Measurements from ENCODE around the gene GBP3.
"Not testable (repeated sequence)": the region's sequence is repeated elsewhere in the genome, so short reads cannot be mapped to it uniquely, and the experiment has no call there.

GBP3 gene

DNA sequence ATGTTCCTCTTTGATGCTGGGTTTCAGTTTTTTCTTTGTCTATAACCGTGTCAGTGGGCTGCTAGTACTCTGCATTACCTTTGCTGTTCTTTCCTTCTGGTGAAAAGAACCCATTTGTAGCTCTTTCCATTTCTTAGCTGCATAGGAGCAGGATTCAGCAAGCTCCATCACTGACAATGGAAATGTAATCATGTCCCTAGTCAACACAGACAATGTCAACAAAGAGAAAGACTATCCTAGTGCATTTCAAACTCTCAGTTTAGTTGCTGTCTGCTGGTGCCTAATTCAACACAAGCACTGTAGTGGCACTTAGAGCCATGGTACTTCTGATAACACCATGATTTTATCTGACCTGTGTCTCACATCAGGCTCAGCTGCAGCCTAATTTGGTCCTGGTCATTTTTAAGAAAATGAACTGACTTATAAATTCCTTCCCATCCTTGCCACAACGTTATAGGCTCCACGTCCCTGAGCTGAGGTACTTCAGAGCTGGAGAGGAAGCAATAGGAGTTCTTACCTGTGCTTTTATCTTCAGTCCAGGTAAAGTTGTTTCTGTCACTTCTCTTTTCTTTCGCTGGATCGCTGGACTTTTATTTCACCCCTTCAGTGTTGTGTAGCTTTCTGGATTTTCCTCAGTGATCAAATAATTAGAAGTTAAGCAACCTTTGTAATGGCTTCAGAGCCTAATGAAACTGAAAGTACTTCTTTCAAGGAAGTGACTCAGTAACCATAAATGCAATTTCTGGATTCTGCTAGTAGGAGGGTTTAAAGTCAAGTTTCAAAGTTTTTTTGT is at the start of gene GBP3:
Gene GBP3, minus strand, starts transcription at position 700 of the 793 bp plus-strand sequence. CDS start 2,145 bp downstream, outside the sequence.
- DNase-seq (ENCODE audit: low read depth in 2 of 3, low spot score in 2 of 3): no peak

DNA sequence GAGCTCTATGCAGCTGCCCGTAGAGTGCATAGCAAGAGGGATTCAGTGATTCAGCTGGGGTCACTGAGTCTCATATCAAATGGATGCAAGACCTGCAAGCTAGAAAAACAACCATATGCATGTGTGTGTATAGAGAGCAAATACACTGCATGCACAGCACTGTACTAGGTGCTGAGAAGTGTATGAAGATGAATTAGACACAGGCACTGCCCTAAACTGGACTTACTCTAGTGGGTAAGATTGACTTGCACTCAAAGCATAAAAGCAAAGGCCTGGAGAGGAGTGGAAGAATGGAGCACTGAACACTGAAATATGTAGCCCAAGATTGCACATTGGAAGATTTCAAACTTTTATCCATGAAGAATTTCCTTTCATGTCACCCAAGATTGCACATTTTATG is 47.8 kb upstream of the GBP3 start:
- DNase-seq (ENCODE audit: low read depth in 2 of 3, low spot score in 2 of 3): no peak

DNA sequence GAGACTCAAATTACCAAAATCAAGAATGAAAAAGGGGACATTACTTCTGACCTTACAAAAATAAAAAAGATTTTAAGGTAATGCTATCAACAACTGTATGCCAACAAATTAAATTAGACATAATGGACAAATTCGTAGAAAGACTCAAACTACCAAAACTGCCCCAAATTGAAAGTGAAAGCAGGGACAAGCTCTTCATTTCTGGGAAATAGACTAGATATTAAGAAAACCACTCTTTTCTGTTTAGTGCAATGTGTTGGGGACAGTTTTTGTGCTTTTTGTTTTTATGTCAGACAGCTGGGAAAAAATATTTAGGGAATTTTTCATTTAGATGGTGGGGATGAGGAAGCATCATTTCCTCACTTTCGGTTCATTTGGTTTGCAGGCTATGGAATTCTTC is 47.3 kb upstream of the GBP3 start:
- no peak for DNase-seq (ENCODE audit: low read depth in 2 of 3, low spot score in 2 of 3)

- no peak for DNase-seq (ENCODE audit: low read depth in 2 of 3, low spot score in 2 of 3)
Measured at GRCh38 chr1:89068291-89068690, 45.6 kb upstream of the GBP3 start.

DNA sequence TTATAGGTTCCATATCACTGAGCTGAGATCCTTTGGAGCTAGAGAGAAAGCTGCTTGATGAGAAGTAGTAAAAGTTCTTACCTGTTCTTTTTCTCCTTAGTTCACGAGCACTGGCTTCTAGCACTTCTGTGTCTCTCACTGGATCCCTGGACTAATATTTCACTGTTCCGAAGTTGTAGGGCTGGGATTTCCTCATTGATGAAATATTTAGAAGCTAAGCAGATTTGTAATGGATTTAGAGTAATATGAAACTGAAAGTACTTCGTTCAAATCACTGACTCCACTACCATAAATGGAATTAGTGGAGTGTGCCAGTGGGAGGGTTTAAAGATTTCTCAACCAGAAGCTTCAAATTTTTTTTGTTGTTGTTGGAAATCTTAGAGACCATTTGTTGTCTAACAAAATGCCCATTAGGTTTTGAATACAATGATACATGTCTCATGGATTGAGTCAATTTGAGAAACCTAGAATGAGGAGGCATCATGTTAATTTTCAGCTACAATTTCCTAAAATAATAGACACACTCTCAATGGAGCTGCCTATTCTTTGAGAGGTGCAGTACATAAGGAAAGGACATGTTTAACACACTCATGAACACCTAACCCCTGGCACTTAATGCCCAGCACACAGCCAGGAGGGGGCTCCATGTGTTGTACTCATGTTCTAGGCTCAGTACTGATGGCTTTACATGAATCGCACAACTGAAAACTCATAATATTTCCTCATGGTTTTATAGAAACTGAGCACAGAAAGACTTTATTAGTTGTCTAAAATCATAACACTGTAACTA is 42.6 kb upstream of the GBP3 start, which contains the start of gene GBP1:
Gene GBP1, minus strand, starts transcription at position 130 of the 790 bp plus-strand sequence. CDS start 1,974 bp downstream, outside the sequence.
- no peak for DNase-seq (ENCODE audit: low read depth in 2 of 3, low spot score in 2 of 3)

DNA sequence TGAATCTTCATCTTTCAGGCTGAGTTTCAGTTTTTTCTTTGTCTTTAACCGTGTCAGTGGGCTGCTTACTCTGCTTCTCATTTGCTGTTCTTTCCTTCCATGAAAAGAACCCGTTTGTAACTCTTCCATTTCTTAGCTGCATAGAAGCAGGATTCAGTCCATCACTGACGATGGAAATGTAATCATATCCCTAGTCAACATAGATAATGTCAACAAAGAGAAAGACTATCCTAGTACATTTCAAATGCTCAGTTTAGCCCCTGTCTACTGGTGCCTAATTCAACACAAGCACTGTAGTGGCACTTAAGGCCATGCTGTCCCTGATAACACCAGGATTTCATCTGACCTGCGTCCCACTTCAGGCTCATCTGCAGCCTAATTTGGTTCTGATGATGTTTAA is 42.0 kb upstream of the GBP3 start:
- DNase-seq (ENCODE audit: low read depth in 2 of 3, low spot score in 2 of 3): no peak

GRCh38 chr1:89063094-89063493 is 40.4 kb upstream of the GBP3 start:
- no peak for DNase-seq (ENCODE audit: low read depth in 2 of 3, low spot score in 2 of 3)

- no peak for DNase-seq (ENCODE audit: low read depth in 2 of 3, low spot score in 2 of 3)
Measured at GRCh38 chr1:89060091-89060490, 37.4 kb upstream of the GBP3 start.

- no peak for DNase-seq (ENCODE audit: low read depth in 2 of 3, low spot score in 2 of 3)
Measured at GRCh38 chr1:89051955-89052312, 29.3 kb upstream of the GBP3 start.

DNA sequence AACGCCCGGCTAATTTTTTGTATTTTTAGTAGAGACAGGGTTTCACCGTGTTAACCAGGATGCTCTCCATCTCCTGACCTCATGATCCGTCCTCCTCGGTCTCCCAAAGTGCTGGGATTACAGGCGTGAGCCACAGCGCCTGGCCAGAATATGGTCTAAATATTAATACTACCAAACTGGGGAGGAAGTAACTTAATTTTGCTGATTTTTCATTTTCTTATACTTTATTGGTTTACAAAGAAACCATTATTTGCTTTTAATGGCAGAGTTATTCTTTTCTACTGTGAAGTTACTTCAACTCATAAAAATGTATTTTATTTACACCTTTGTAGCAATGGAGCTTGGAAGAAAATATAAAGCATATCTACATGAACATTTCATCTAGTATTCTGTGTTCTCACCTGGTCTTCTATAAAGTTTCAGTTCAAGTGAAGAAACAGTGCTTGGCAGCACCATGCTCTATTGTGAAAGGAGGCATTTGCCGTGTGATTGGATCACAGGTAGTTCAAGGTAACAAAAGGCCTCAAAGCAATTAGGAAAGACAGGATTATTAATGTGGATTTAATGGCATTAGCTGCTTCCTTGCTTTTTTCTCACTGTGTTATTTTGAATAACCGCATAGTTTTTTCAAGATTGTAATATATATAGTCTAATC is 28.8 kb upstream of the GBP3 start:
- DNase-seq (ENCODE audit: low read depth in 2 of 3, low spot score in 2 of 3): no peak

DNA sequence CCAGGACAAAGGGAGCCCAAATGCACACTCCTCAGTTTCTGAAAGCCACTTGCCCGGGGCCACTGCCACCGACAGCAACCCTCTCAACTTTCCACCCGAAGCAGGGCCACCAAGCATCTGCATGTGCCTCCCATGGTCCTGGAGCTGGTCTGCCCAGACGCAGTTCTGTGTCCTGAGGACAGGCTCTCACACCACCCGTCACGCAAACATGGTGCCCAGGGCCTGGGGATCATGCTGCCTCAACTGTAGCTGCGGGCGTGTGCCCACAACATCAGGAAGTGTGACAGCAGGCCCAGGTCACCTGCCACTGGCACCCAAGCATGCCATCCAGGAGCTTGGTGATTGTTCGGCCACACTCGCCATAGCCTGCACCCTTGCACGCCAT is 28.0 kb upstream of the GBP3 start:
- DNase-seq (ENCODE audit: low read depth in 2 of 3, low spot score in 2 of 3): no peak

DNA sequence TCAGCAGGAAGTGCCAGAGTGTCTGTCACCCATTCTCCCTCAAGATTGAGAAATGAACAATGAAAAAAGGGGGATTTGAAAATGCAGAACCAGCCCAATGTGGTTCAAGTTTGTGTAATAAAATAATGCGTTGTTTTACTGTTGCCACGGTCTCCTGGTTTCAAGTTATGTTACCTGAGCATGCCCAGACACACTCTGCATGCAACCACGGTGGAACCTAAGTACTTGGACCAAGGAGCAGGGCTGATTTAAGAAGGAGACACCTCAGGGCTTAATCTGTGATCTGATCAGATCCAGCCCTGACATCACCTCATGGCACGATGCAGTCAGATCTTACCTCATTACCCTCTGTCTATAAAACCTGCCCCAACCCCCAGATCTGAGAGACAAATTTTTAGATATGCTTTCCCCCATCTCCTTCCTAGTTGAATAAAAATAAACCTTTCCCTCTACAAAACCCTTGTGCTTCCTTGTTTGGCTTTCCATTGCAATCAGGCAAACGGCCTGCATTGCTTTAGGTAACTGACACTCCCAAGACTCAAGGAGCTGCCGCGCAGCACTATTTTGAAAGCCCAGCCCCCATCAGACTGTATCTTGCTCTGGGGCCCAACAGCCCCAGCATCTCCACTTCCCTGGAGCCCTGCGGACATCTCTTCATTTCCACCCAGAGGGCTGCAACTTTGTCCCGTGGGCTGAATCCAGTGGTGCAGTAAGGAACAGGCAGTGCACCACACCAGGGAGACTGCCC is 27.4 kb upstream of the GBP3 start:
- DNase-seq (ENCODE audit: low read depth in 2 of 3, low spot score in 2 of 3): not testable (repeated sequence)

- not testable (repeated sequence) for DNase-seq (ENCODE audit: low read depth in 2 of 3, low spot score in 2 of 3)
Measured at GRCh38 chr1:89049187-89049586, 26.5 kb upstream of the GBP3 start.

DNA sequence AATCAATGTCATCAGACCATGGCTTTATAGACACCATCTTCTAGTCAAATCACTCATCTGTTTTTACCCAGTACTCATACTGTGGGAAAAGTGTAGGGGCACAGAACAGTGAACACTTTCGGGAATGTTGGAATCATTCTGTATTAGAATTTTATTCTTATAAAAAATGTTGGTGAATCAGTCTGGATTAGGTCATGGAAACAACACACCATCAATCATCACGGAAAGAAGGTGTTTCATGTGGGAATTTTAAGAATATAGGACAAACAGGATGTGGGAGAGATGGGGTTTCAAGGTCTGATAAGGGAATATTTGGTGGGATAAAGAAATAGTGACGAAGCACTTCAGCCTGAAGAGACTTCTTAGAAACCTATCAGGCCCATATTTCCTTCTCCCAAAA is 25.1 kb upstream of the GBP3 start:
- no peak for DNase-seq (ENCODE audit: low read depth in 2 of 3, low spot score in 2 of 3)

DNA sequence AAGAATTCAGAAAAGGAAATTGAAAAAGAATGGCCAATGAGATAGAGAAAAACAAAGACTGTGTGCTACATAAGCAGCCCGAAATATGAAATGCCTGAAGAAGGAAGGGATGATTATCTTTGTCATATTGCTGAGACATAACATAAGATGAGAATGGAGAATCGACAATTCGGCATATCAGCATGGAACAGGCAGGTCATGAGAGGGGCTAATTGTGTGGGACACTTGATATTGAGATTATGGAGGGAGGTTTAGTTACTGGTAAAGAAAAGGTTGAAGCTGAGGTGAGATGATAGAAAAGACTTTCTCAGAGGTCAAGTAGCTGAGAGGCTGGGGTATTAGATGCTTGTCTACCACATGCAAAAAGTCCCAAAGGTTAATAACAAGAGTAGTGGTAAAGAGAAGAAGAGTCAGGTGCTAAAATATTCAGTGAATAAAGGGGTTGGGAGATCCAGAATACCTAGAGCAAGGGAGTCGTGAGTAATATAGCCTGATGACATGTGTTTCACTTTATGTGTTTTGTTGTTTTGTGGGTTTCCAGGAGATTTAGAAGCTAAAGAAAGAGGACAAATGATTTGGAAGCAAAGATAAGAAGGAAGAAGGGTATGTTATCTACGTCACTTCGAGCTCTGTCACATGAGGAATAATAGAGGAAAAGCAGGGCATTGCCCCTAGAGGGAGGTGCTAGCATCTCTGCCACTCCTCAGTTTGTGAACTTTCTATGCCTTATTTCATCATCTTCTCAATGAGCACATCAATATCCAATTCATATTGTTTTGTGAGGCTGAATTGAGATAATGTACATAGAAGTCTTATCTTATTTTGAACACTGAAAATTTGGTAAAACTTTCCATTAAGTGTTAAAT is 23.9 kb upstream of the GBP3 start:
- DNase-seq (ENCODE audit: low read depth in 2 of 3, low spot score in 2 of 3): not testable (repeated sequence)

DNA sequence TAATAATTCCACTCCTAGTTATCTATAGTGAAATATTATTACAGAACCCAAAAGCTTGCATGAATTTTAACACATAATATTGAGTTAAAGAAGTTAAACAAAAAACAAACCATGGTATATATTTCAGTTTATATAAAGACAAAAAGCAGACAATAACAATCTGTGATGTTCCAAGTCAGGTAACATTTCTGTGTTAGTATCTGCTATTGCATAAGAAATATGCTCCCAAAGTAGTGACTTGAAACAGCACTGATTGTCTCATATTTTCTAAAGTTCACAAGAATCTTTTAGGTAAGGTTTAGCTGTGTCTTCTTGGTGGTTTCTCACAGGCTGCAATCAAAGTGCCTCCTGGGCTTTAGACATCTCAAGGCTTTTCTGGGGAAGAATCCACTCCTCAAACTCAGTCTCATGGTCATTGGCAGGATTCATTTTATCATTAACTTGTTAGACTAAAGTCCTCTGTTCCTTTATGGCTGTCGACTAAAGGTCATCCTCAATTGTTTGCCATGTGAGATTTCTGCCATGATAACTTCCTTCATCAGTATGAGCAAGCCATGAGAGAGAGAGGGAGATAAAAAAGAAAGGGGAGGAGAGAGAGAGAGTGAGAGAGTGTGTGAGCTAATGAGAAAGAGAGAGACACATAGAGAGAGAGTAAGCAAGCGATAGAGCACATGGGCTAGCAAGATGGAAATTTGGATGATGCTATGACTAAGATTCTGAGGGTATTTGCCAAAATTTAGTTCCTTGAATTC is 22.5 kb upstream of the GBP3 start:
- DNase-seq (ENCODE audit: low read depth in 2 of 3, low spot score in 2 of 3): no peak

DNA sequence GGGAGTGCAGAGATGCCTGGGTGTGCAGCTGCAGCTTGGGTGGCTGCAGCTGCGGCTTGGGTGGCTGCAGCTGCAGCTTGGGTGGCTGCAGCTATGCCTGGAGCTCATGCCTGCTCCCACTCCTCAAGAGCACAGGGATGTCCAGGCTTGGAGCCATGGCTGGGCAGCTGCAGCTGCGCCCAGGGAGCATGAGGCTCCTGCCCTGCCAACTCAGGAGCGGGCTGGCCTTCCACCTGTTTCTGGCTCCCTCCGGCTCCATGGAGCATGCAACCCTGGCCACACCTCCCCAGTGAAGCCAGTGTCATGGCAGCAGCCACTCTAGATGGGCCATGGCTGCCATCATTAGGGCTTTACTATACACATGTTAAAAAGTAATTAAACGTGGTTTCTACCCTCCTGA is 21.3 kb upstream of the GBP3 start:
- no peak for DNase-seq (ENCODE audit: low read depth in 2 of 3, low spot score in 2 of 3)

GRCh38 chr1:89042491-89042890 is 19.8 kb upstream of the GBP3 start:
- DNase-seq (ENCODE audit: low read depth in 2 of 3, low spot score in 2 of 3): no peak

GRCh38 chr1:89041721-89042120 is 19.1 kb upstream of the GBP3 start:
- DNase-seq (ENCODE audit: low read depth in 2 of 3, low spot score in 2 of 3): no peak
